ENCODE data around the gene FAM168A. TPM values are rescaled to one million over a fixed set of nuclear protein-coding genes. Genes with fewer than 3 reads are reported as not detected.

FAM168A gene
- total and polyA plus RNA-seq, 2 of the 8 experiments (the other 6 are each of a cell fraction or from before 2014, with no cell fraction given) = 17.1 to 21.6 TPM

- Histone ChIP-seq H2BK120ac (replicated peaks; ENCODE audit: low read depth, low read length) (no peak overlapping the region), H3K9ac (replicated peaks in 1 of 4; ENCODE audit: extremely low read depth in 1 of 4, low read depth in 3 of 4, low read length in 3 of 4) (no peak overlapping the region), H2AK5ac (ENCODE audit: low read depth, low read length) (no peak overlapping the region), H4K5ac (ENCODE audit: insufficient read length, low read depth, low read length) (no peak overlapping the region), H3K18ac (ENCODE audit: extremely low read depth, low read length) (no peak overlapping the region; the same call in 1 of the 2 replicates), H3K14ac (ENCODE audit: insufficient read length) (no peak overlapping the region), H2AFZ (ENCODE audit: low read length) (no peak overlapping the region), H2BK12ac (ENCODE audit: low read depth, low read length) (no peak overlapping the region), H3K27me3 (replicated peaks in 1 of 4; ENCODE audit: control insufficient read depth in 3 of 4, extremely low read depth in 1 of 4, insufficient read depth in 3 of 4, low read length in 3 of 4) (no peaks in the 10 kb centered on the region), H2BK5ac (ENCODE audit: low read depth, low read length) (no peak overlapping the region), H3K4me2 (ENCODE audit: insufficient read depth in 1 of 2, low read depth in 2 of 2, low read length in 2 of 2) (no peak overlapping the region), H3K79me1 (ENCODE audit: low read depth, low read length) (no peaks in the 10 kb centered on the region), H3K79me2 (ENCODE audit: control insufficient read depth in 1 of 2, insufficient read depth in 2 of 2, low read length in 2 of 2) (no peaks in the 10 kb centered on the region), H2BK20ac (ENCODE audit: low read length) (no peak overlapping the region), H2BK15ac (ENCODE audit: low read length) (no peak overlapping the region), H3K36me3 (ENCODE audit: control insufficient read depth in 2 of 4, insufficient read depth in 4 of 4, low read length in 3 of 4) (no peaks in the 10 kb centered on the region), H3K9me3 (ENCODE audit: insufficient read depth in 2 of 2, low read depth in 1 of 2, low read length in 1 of 2) (no peaks in the 10 kb centered on the region), H3K23me2 (ENCODE audit: low read depth, low read length) (no peaks in the 10 kb centered on the region), H3K4me1 (replicated peaks in 1 of 4; ENCODE audit: control insufficient read depth in 3 of 4, insufficient read depth in 4 of 4, low read length in 3 of 4) (no peaks in the 10 kb centered on the region; a peak in 1 of 7 replicates), H4K91ac (replicated peaks; ENCODE audit: insufficient read length, low read length) (no peak overlapping the region), H3K56ac (replicated peaks; ENCODE audit: insufficient read length, low read depth, low read length) (no peak overlapping the region), H4K8ac (ENCODE audit: extremely low read depth, insufficient read depth, low read length) (no peak overlapping the region), H3K27ac (ENCODE audit: low read depth, low read length) (no peak overlapping the region), H3K23ac (ENCODE audit: insufficient read length) (no peak overlapping the region), H3K4ac (replicated peaks; ENCODE audit: insufficient read length, low read depth, low read length) (no peak overlapping the region), H3K4me3 (ENCODE audit: extremely low read depth in 1 of 4, insufficient read depth in 2 of 4, low read depth in 3 of 4, low read length in 4 of 4) (no peak overlapping the region), H4K20me1 (replicated peaks in 1 of 2; ENCODE audit: control insufficient read depth in 1 of 2, insufficient read depth in 2 of 2, low read length in 2 of 2) (peaks cover 4 to 7% of the 10 kb centered on the region in 2 experiments)
- DNase-seq (ENCODE audit: low read depth in 1 of 2, low spot score in 2 of 2) (peak; percentile 61 to 89), FAIRE-seq (peak; percentile 97)
- WGBS, 2 experiments (ENCODE audit: extremely low coverage in 1 of 2, insufficient coverage in 1 of 2, insufficient read length in 1 of 2, insufficient replicate concordance in 2 of 2, low coverage in 1 of 2, low lambda C conversion rate in 2 of 2, missing lambda C conversion rate in 1 of 2) = 65% methylated on average over 16 of the region's 16 CpGs; no CpG with 5 or more reads in 1 of the 2 experiments
- POLR2A ChIA-PET (ENCODE audit: partially characterized antibody) = interaction anchor here (0.9 to 1.7 kb wide), 4 partner anchors 9 to 84 kb away, joined by 3 to 5 read pairs (median 4); no protein-coding TSS in a partner anchor
- CTCF ChIA-PET (ENCODE audit: partially characterized antibody) = interaction anchor here (0.6 to 59.1 kb wide), 40 partner anchors 8 to 271 kb away, joined by 3 to 1456 read pairs (median 5); no protein-coding TSS in a partner anchor
- TF ChIP-seq RAD21 (IDR thresholded peaks at IDR 0.05 in 1 of 2, conservative IDR thresholded peaks at IDR 0.05 in 1 of 2; ENCODE audit: low read depth in 2 of 2, low read length in 2 of 2) (peak; percentile 95 to 97), CREB1 (IDR thresholded peaks at IDR 0.05) (0 out of 2 replicates have a peak, but pooled peaks have one; percentile 13), CTBP2 (IDR thresholded peaks at IDR 0.05; ENCODE audit: borderline replicate concordance, insufficient read depth, insufficient read length, low read length) (no peak), TEAD4 (IDR thresholded peaks at IDR 0.05; ENCODE audit: low read depth, low read length) (no peak), EZH2 (IDR thresholded peaks at IDR 0.05; ENCODE audit: low read depth, low read length, severe bottlenecking) (no peak), TBP (IDR thresholded peaks at IDR 0.05; ENCODE audit: low read depth, low read length) (0 out of 2 replicates have a peak, but pooled peaks have one; percentile 43)
Measured at GRCh38 chr11:73393479-73394415, 204.2 kb downstream of the FAM168A start.

Measured in H1 (cell line).